ENCODE measurements around the gene APBA1.
"Not testable (repeated sequence)": the region's sequence is repeated elsewhere in the genome, so short reads cannot be mapped to it uniquely, and the experiment has no call there.

APBA1 gene

DNA sequence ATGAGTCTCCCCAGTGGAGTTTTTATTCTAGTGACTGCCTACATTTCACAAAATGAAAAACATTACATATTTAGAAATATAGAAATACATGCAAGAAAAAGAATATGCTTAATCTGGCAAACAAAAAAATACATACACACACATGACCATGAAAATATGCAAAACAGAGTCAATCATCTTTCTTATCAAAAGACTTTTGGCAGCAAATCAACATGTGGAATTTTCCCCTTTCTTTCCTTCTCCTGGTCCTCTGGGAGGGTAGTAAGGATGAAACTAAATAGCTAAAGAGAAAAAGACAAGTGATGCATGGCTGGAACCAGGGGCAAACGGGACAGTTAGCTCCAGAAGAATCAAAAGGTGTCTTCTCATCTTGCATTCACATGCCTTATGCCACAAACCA lies 69.4 kb downstream of the APBA1 start:
- TF ChIP-seq, protein P1, sequence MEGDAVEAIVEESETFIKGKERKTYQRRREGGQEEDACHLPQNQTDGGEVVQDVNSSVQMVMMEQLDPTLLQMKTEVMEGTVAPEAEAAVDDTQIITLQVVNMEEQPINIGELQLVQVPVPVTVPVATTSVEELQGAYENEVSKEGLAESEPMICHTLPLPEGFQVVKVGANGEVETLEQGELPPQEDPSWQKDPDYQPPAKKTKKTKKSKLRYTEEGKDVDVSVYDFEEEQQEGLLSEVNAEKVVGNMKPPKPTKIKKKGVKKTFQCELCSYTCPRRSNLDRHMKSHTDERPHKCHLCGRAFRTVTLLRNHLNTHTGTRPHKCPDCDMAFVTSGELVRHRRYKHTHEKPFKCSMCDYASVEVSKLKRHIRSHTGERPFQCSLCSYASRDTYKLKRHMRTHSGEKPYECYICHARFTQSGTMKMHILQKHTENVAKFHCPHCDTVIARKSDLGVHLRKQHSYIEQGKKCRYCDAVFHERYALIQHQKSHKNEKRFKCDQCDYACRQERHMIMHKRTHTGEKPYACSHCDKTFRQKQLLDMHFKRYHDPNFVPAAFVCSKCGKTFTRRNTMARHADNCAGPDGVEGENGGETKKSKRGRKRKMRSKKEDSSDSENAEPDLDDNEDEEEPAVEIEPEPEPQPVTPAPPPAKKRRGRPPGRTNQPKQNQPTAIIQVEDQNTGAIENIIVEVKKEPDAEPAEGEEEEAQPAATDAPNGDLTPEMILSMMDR (conservative IDR thresholded peaks at IDR 0.05; ENCODE audit: low read depth, low read length): no peak
- no peak for DNase-seq (ENCODE audit: low read depth)
- H3K4me3 ChIP-seq (ENCODE audit: low read length): no peak overlapping the region

DNA sequence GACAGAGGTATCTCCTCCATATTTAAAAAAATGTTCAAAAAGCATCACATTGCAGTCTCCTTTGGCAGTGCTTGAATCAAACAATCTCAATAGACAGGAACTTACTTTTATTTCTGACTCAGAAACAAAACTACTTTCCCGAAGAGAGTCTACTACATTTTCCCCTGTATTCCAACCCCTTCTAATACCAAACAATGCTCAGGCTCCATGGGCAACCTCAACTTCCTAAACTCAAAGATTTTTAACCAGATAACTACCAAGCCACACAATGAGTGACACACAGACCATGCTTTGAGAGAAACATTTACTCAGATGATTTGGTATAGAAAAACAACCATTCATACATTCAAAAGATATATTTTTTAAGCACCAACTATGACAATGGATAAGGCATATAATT lies 70.5 kb downstream of the APBA1 start:
- no peak for DNase-seq (ENCODE audit: low read depth)
- TF ChIP-seq, protein P1 (conservative IDR thresholded peaks at IDR 0.05; ENCODE audit: low read depth, low read length): no peak
- H3K4me3 ChIP-seq (ENCODE audit: low read length): no peak overlapping the region

DNA sequence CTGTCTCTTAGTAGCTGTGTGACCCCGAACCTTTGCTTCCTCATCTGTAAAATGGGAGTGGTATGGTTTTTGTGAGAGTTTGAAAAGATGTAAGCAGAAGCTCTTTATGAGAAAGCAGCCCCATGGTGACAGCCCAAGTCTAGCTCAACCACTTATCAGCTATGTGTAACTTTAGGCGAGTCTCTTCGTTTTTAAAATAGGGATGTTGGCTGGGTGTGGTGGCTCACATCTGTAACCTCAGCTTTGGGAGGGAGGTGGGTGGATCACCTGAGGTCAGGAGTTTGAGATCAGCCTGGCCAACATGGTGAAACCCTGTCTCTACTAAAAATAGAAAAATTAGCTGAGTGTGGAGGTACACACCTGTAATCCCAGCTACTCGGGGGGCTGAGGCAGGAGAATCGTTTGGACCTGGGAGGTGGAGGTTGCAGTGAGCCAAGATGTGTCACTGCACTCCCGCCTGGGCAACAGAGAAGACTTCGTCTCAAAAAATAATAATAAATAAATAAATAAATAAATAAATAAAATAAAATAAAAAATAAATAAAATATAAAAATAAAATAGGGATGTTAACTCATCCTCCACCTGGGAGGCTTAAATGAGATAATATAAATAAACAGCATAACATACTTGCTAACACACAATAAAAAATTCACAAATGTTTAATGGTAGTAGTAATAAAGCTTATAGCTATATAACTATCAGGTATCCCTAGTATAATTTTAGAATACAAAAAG lies 71.7 kb downstream of the APBA1 start:
- no peak for DNase-seq (ENCODE audit: low read depth)
- TF ChIP-seq, protein P1 (conservative IDR thresholded peaks at IDR 0.05; ENCODE audit: low read depth, low read length): no peak
- H3K4me3 ChIP-seq (ENCODE audit: low read length): no peak overlapping the region

DNA sequence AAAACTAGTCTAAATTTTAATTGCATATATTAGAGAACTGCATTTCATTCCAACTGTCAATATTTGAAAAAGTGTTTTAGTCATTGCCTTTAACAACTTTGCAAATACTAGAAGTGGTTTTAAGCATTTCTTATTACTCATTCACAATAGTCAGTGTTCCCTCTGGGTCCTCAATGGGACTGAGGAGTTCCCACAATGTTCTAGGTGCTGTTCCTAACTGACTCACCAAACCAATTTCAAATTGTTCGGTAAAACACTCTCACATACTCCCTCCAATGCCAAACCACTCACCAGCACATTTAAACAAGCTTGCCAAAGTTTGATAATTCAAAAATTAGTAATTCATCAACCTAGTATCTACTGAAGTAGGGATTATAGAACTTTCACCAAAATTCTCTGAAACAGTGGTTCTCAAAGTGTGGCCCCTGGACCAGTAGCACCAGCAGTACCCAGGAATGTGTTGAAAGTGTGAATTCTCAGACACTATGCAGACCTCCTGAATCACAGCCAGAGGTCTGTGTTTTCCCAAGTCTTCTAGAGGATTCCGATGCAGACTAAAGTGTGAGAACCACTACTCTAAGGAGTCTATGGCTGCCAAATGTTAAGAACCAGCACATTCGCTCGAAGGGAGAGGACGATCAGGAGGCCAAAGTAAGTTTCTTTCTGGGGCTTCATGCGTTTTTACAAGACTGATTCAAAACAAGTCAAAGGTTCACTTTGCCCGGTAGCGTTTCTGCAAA lies 72.8 kb downstream of the APBA1 start:
- no peak overlapping the region for H3K4me3 ChIP-seq (ENCODE audit: low read length)
- TF ChIP-seq, protein P1 (conservative IDR thresholded peaks at IDR 0.05; ENCODE audit: low read depth, low read length): no peak
- DNase-seq (ENCODE audit: low read depth): no peak

DNA sequence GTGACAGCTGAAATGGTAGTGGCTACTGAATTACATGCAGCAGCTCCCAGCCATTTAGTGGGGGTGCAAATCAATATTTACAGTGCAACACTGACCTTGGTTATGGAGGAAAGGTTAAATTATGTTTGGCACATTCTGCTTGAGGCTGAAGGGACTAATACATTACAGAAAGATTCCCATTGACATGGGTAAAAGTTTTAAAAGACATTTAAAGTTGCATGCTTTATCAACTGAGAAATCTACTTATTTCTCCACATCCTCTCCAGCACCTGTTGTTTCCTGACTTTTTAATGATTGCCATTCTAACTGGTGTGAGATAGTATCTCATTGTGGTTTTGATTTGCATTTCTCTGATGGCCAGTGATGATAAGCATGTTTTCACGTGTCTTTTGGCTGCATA lies 75.3 kb downstream of the APBA1 start:
- H3K4me3 ChIP-seq (ENCODE audit: low read length); DNase-seq (ENCODE audit: low read depth): not testable (repeated sequence)

DNA sequence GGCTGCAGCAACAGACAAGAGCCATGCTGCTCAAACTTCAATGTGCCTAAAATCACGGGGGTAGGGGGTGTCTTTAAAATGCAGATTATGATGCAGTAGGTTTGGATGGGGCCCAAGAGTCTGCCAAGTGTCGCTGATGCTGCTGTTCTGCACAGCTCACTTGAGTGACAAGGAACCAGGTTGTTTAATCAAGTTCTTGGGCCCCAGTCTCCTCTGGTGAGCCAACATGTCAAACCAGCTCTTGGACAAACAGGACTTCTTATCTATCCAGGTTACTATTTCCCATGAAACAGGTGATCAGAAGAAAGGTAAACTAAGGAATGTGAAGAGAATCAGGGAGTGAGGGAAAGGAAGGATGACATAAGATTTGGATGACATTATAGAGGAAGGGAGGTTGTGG lies 78.0 kb downstream of the APBA1 start:
- DNase-seq (ENCODE audit: low read depth): no peak
- H3K4me3 ChIP-seq (ENCODE audit: low read length): no peak overlapping the region
- TF ChIP-seq, protein P1 (conservative IDR thresholded peaks at IDR 0.05; ENCODE audit: low read depth, low read length): no peak

DNA sequence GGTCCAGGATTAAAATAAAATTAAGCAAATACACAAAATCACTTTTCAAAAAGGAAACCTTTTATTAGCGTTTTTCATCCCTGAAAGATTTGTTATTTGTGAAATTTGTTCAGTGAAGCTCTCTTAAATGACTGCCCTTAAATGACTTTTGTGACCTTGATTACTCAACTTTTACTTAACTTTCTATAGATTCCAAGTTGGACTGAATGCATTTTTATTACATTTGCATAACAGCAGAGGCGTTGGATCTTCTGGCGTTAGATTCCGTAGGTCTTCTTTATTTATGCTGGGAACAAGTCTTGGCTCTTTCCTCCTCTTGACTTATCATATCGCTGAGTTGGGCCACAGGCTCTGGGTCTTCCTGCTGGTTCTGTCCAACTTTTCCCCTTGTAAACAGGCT lies 78.4 kb downstream of the APBA1 start:
- no peak overlapping the region for H3K4me3 ChIP-seq (ENCODE audit: low read length)
- TF ChIP-seq, protein P1 (conservative IDR thresholded peaks at IDR 0.05; ENCODE audit: low read depth, low read length): no peak
- no peak for DNase-seq (ENCODE audit: low read depth)
